HCT116 (cell line): ENCODE results near the gene TAAR5. TPM values are rescaled to one million over a fixed set of nuclear protein-coding genes. Genes with fewer than 3 reads are reported as not detected.

Experiments used
- ATAC-seq: fragments of 200-7000 bp; cut with Tn5 transposase; 2 replicates; pipeline ENCODE4 v1.9.1; 2020; ENCODE audit warnings: mild to moderate bottlenecking, moderate library complexity
- BruUV-seq: library from RNA; stranded (reverse); fragments of 400-500 nt; replicated peaks from 2 replicates; lab custom pipeline; 2021; lab: Mats Ljungman, UMichigan
- CTCF ChIA-PET: fragments of 300-600 bp; sonication (Branson Sonifier 250); formaldehyde crosslinking; loops from one replicate; lab custom pipeline; 2021; ENCODE audit warnings: antibody characterized with exemption; lab: Charles Lee
- POLR2A ChIA-PET: fragments of 300-600, 350-600 bp; sonication (Branson Sonifier 250); formaldehyde crosslinking; loops from one replicate; lab custom pipeline; 2021; ENCODE audit warnings: antibody characterized with exemption; lab: Charles Lee
- RAD21 ChIA-PET, 2 experiments: fragments of 300-600 bp; sonication (Branson Sonifier 250); formaldehyde crosslinking; loops; one replicate each; lab custom pipeline; 2023; ENCODE audit warnings: low total read pairs in 2 of 2; ENCODE audit not compliant: uncharacterized antibody in 2 of 2, unreplicated experiment in 2 of 2, low non-redundant PET in 1 of 2; lab: Charles Lee
- DNase-seq: peaks from one replicate; pipeline ENCODE4 v3.0.0-alpha.2; 2010; ENCODE audit warnings: low read depth, low spot score
- H2AFZ ChIP-seq: fragments of 200-600 bp; shearing (Covaris generic), sonication (generic); 2 replicates; pipeline ENCODE4 v1.6.1; 2017; ENCODE audit warnings: low read depth, mixed run types, mixed read lengths, antibody characterized with exemption, low read length; ENCODE audit not compliant: poor library complexity, severe bottlenecking
- H3K27ac ChIP-seq: 2 replicates; pipeline ENCODE4 v1.5.1; 2012; ENCODE audit warnings: low read depth, low read length
- H3K27me3 ChIP-seq: fragments of 200-600 bp; sonication (generic); 2 replicates; pipeline ENCODE4 v1.6.1; 2016; ENCODE audit warnings: mixed run types, low read length, mixed read lengths; ENCODE audit not compliant: insufficient read depth
- H3K36me3 ChIP-seq, 2 experiments: fragments of 200-500 bp in 1 of 2; fragments of 200-600 bp in 1 of 2; sonication (Bioruptor generic) in 1 of 2; sonication (generic) in 1 of 2; 2 replicates each; pipeline versions ENCODE4 v1.5.1 to v1.6.1; 2014 to 2016; ENCODE audit warnings: low read length in 2 of 2, inconsistent platforms in 1 of 2, mixed read lengths in 1 of 2, mixed run types in 1 of 2; ENCODE audit not compliant: insufficient read depth in 2 of 2, control insufficient read depth in 1 of 2
- H3K4me1 ChIP-seq, 2 experiments: fragments of 200-600 bp in 1 of 2; sonication (generic) in 1 of 2; 2 replicates each; pipeline versions ENCODE4 v1.5.1 to v1.6.1; 2012 to 2017; ENCODE audit warnings: low read length in 2 of 2, inconsistent platforms in 1 of 2, mild to moderate bottlenecking in 1 of 2, mixed read lengths in 1 of 2, mixed run types in 1 of 2, moderate library complexity in 1 of 2; ENCODE audit not compliant: insufficient read depth in 2 of 2, control insufficient read depth in 1 of 2
- H3K4me2 ChIP-seq: fragments of 200-600 bp; sonication (generic); 2 replicates; pipeline ENCODE4 v1.6.1; 2017; ENCODE audit warnings: mixed run types, low read length, mixed read lengths
- H3K4me3 ChIP-seq, 2 experiments: fragments of 200-600 bp in 1 of 2; sonication (generic) in 1 of 2; replicated peaks in 1 of 2; 2 replicates each; pipeline ENCODE4 v1.5.1; 2011 to 2016; ENCODE audit warnings: low read length in 2 of 2, control low read depth in 1 of 2, low read depth in 1 of 2, mild to moderate bottlenecking in 1 of 2, mixed read lengths in 1 of 2, mixed run types in 1 of 2
- H3K79me2 ChIP-seq: fragments of 200-600 bp; sonication (generic); 2 replicates; pipeline ENCODE4 v1.6.1; 2017; ENCODE audit warnings: mild to moderate bottlenecking, mixed run types, low read length, moderate library complexity, mixed read lengths; ENCODE audit not compliant: insufficient read depth
- H3K9ac ChIP-seq: fragments of 200-600 bp; sonication (generic); 2 replicates; pipeline ENCODE4 v1.6.1; 2016; ENCODE audit warnings: low read length, mixed read lengths
- H3K9me2 ChIP-seq: fragments of 200-600 bp; sonication (generic), shearing (Covaris generic); 2 replicates; pipeline ENCODE4 v1.6.1; 2017; ENCODE audit warnings: mixed run types, mild to moderate bottlenecking, moderate library complexity; ENCODE audit not compliant: insufficient read depth
- H3K9me3 ChIP-seq, 2 experiments: fragments of 200-500 bp in 1 of 2; fragments of 200-600 bp in 1 of 2; sonication (Bioruptor generic) in 1 of 2; sonication (generic) in 1 of 2; 2 replicates each; pipeline ENCODE4 v1.6.1; 2014 to 2017; ENCODE audit warnings: low read length in 2 of 2, mixed read lengths in 2 of 2, inconsistent platforms in 1 of 2, low read depth in 1 of 2, mild to moderate bottlenecking in 1 of 2, mixed run types in 1 of 2, moderate library complexity in 1 of 2; ENCODE audit not compliant: control insufficient read depth in 1 of 2, insufficient read depth in 1 of 2
- H4K20me1 ChIP-seq: fragments of 200-600 bp; sonication (generic), shearing (Covaris generic); 2 replicates; pipeline ENCODE4 v1.6.1; 2017; ENCODE audit warnings: mixed run types, mild to moderate bottlenecking, moderate library complexity; ENCODE audit not compliant: insufficient read depth
- CBX3 ChIP-seq: IDR thresholded peaks from 2 replicates; pipeline ENCODE4 v1.6.1; 2012; ENCODE audit warnings: low read depth
- CEBPB ChIP-seq: IDR thresholded peaks from 2 replicates; pipeline ENCODE4 v1.6.1; 2012; ENCODE audit warnings: low read depth
- ELF1 ChIP-seq: IDR thresholded peaks from 2 replicates; pipeline ENCODE4 v1.6.1; 2012; ENCODE audit warnings: low read depth, borderline replicate concordance
- EZH2 ChIP-seq: fragments of 200-600 bp; sonication (generic); IDR thresholded peaks from 2 replicates; pipeline ENCODE4 v1.6.1; 2017; ENCODE audit warnings: antibody characterized with exemption, mixed run types
- FOSL1 ChIP-seq: IDR thresholded peaks from 2 replicates; pipeline ENCODE4 v1.6.1; 2012; ENCODE audit warnings: low read depth
- RAD21 ChIP-seq: IDR thresholded peaks from 2 replicates; pipeline ENCODE4 v1.6.1; 2012; ENCODE audit warnings: low read depth, mild to moderate bottlenecking
- SRF ChIP-seq: IDR thresholded peaks from 2 replicates; pipeline ENCODE4 v1.6.1; 2012; ENCODE audit warnings: low read depth
- ZNF274 ChIP-seq: fragments of 200-500 bp; sonication (Bioruptor generic); IDR thresholded peaks from 2 replicates; pipeline ENCODE4 v1.6.1; 2014; ENCODE audit warnings: mild to moderate bottlenecking, low read depth, low read length, inconsistent platforms
- intact Hi-C: fragments of 100-400 bp; cut with micrococcal nuclease; formaldehyde crosslinking; loops from 2 replicates; pipeline ENCODE4 v1.10.0; 2022
- total RNA-seq: library from RNA; stranded (reverse); gene quantifications from one replicate; pipeline ENCODE4 v1.2.1, GENCODE V29; 2021; ENCODE audit not compliant: unreplicated experiment

TAAR5 gene
- total RNA-seq, 1 experiment from 2014 or later: not detected

- ATAC-seq: no peak
- no peak overlapping the region for H3K27ac ChIP-seq
- RAD21 ChIA-PET: no interaction called here
- H3K9me2 ChIP-seq: no peaks in the 10 kb centered on the region
- no peak for TF ChIP-seq RAD21
- TF ChIP-seq, all 23 proteins: peak for 0
- Histone ChIP-seq H3K4me3 (no peak overlapping the region), H3K4me1 (peaks cover 0 to 6% of the 10 kb centered on the region in 2 experiments; a peak in 1 of 4 replicates), H3K4me2 (no peak overlapping the region), H2AFZ (no peak overlapping the region), H3K36me3 (no peaks in the 10 kb centered on the region), H3K27me3 (no peaks in the 10 kb centered on the region), H3K79me2 (no peaks in the 10 kb centered on the region), H3K9me3 (no peaks in the 10 kb centered on the region), H4K20me1 (no peaks in the 10 kb centered on the region), H3K9ac (no peak overlapping the region)
- POLR2A ChIA-PET: no interaction called here
- CTCF ChIA-PET: no interaction called here
- DNase-seq: no peak
- intact Hi-C loops: no loop called here
- no TSS peak for BruUV-seq
Observed at GRCh38 chr6:132616677-132617076, 27.1 kb upstream of the TAAR5 start.

DNA sequence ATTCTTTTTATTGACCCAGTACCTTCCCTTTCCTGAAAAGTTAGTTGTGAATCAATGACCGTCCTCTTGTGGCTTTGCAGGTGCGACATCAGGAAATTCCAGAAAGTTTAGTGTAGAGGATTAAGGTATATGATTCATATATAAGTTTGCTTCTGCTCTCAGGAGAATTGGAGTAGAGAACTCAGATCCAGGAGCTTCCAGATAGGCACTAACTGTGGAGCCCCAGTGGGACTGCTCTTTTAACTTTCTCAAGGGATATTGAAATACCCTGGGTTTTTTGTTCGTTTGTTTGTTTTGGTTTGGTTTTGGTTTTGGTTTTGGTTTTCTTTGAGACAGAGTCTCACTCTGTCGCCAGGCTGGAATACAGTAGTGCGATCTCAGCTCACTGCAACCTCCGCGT is 25.0 kb upstream of the TAAR5 start:
- Histone ChIP-seq H3K9ac (no peak overlapping the region), H3K4me3 (no peak overlapping the region), H4K20me1 (no peaks in the 10 kb centered on the region), H3K27ac (no peak overlapping the region), H3K4me2 (peak overlapping the region; percentile 46), H3K4me1 (peaks cover 0 to 6% of the 10 kb centered on the region in 2 experiments; a peak in 1 of 4 replicates), H3K79me2 (no peaks in the 10 kb centered on the region), H3K9me3 (no peaks in the 10 kb centered on the region), H2AFZ (no peak overlapping the region), H3K36me3 (no peaks in the 10 kb centered on the region), H3K27me3 (no peaks in the 10 kb centered on the region), H3K9me2 (no peaks in the 10 kb centered on the region)
- intact Hi-C loops: no loop called here
- BruUV-seq: no TSS peak
- ChIA-PET RAD21 (no interaction called here), POLR2A (no interaction called here), CTCF (no interaction called here)
- TF ChIP-seq EZH2 (no peak), SRF (no peak), FOSL1 (0 out of 2 replicates have a peak, but pooled peaks have one; percentile 21), ELF1 (no peak), ZNF274 (no peak), CBX3 (no peak), CEBPB (no peak)
- peak; percentile 7 for DNase-seq
- no peak for ATAC-seq
